DOHH2 (cell line): ENCODE measurements around the gene FAM107B.

Experiments
- H3F3A ChIP-seq: fragments of 200-600 bp; sonication (generic), shearing (Covaris generic); 2 replicates; pipeline ENCODE4 v1.6.0; 2016; ENCODE audit warnings: antibody characterized with exemption, mild to moderate bottlenecking; ENCODE audit not compliant: control insufficient read depth, insufficient read depth
- H3K27ac ChIP-seq: fragments of 200-600 bp; sonication (generic); 2 replicates; pipeline ENCODE4 v1.5.1; 2014; ENCODE audit warnings: low read depth, mild to moderate bottlenecking, low read length, moderate library complexity
- H3K27me3 ChIP-seq: fragments of 200-600 bp; sonication (generic); 2 replicates; pipeline ENCODE4 v1.6.1; 2014; ENCODE audit warnings: mild to moderate bottlenecking, low read length, mixed read lengths; ENCODE audit not compliant: control insufficient read depth
- H3K36me3 ChIP-seq: fragments of 200-600 bp; sonication (generic); 2 replicates; pipeline ENCODE4 v1.6.1; 2014; ENCODE audit warnings: mild to moderate bottlenecking, low read length, moderate library complexity, mixed read lengths; ENCODE audit not compliant: control insufficient read depth
- H3K4me1 ChIP-seq: fragments of 200-600 bp; sonication (generic); 2 replicates; pipeline ENCODE4 v1.6.1; 2014; ENCODE audit warnings: mild to moderate bottlenecking, low read length, mixed read lengths; ENCODE audit not compliant: control insufficient read depth
- H3K4me2 ChIP-seq: fragments of 200-600 bp; sonication (generic); 2 replicates; pipeline ENCODE4 v1.6.0; 2014; ENCODE audit warnings: mild to moderate bottlenecking, low read length, moderate library complexity
- H3K4me3 ChIP-seq: fragments of 200-600 bp; sonication (generic); 2 replicates; pipeline ENCODE4 v1.5.1; 2014; ENCODE audit warnings: mild to moderate bottlenecking, low read length, mixed read lengths
- H3K79me2 ChIP-seq: fragments of 200-600 bp; sonication (generic); 2 replicates; pipeline ENCODE4 v1.6.1; 2014; ENCODE audit warnings: mild to moderate bottlenecking, low read length, mixed read lengths; ENCODE audit not compliant: control insufficient read depth
- H3K9me2 ChIP-seq: fragments of 200-600 bp; sonication (generic); replicated peaks from 2 replicates; pipeline ENCODE4 v1.6.1; 2014; ENCODE audit warnings: mild to moderate bottlenecking, low read length, mixed read lengths; ENCODE audit not compliant: control insufficient read depth
- H3K9me3 ChIP-seq: fragments of 200-600 bp; sonication (generic); 2 replicates; pipeline ENCODE4 v1.6.1; 2014; ENCODE audit warnings: antibody characterized with exemption, low read length, mixed read lengths; ENCODE audit not compliant: control insufficient read depth, insufficient read depth
- H4K20me1 ChIP-seq: fragments of 200-600 bp; sonication (generic); 2 replicates; pipeline ENCODE4 v1.6.0; 2014; ENCODE audit warnings: low read depth, mild to moderate bottlenecking, antibody characterized with exemption, low read length, moderate library complexity; ENCODE audit not compliant: control insufficient read depth, insufficient read depth
- CTCF ChIP-seq: fragments of 200-600 bp; sonication (generic); IDR thresholded peaks from one replicate; pipeline ENCODE4 v1.5.1; 2014; ENCODE audit warnings: antibody characterized with exemption, mild to moderate bottlenecking, low read depth, low read length; ENCODE audit not compliant: poor library complexity, severe bottlenecking
- EZH2phosphoT487 ChIP-seq: fragments of 200-600 bp; sonication (generic); IDR thresholded peaks from 2 replicates; pipeline ENCODE4 v1.6.1; 2017; ENCODE audit warnings: borderline replicate concordance, mild to moderate bottlenecking, antibody characterized with exemption, low read length, moderate library complexity, mixed read lengths

The FAM107B gene

GRCh38 chr10:14470920-14471319, 303.8 kb downstream of the FAM107B start:
- Histone ChIP-seq H3K27ac (no peak overlapping the region), H3K4me3 (no peak overlapping the region), H3K27me3 (peaks cover 34% of the 10 kb centered on the region), H3K4me1 (no peaks in the 10 kb centered on the region), H4K20me1 (no peaks in the 10 kb centered on the region), H3F3A (no peaks in the 10 kb centered on the region), H3K4me2 (no peak overlapping the region), H3K9me2 (no peaks in the 10 kb centered on the region), H3K9me3 (no peaks in the 10 kb centered on the region), H3K36me3 (no peaks in the 10 kb centered on the region), H3K79me2 (no peaks in the 10 kb centered on the region)
- TF ChIP-seq EZH2phosphoT487: no peak
- no peak for TF ChIP-seq CTCF

- no peaks in the 10 kb centered on the region for H3F3A ChIP-seq
- H3K27me3 ChIP-seq: peaks cover 20% of the 10 kb centered on the region
- H3K4me3 ChIP-seq: no peak overlapping the region
- no peaks in the 10 kb centered on the region for H4K20me1 ChIP-seq
- H3K4me1 ChIP-seq: no peaks in the 10 kb centered on the region
- H3K4me2 ChIP-seq: no peak overlapping the region
- H3K79me2 ChIP-seq: no peaks in the 10 kb centered on the region
- H3K9me3 ChIP-seq: no peaks in the 10 kb centered on the region
- no peaks in the 10 kb centered on the region for H3K36me3 ChIP-seq
- TF ChIP-seq EZH2phosphoT487 (no peak), CTCF (no peak)
- no peaks in the 10 kb centered on the region for H3K9me2 ChIP-seq
- no peak overlapping the region for H3K27ac ChIP-seq
These were observed 306.0 kb downstream of the FAM107B start for GRCh38 chr10:14468726-14469125.
